Measurements from ENCODE around the gene NDUFS6. TPM values are rescaled to one million over a fixed set of nuclear protein-coding genes. Genes with fewer than 3 reads are reported as not detected.
A peak's percentile ranks its signal among the peaks of the same experiment; 100 is the strongest.
"Not testable (repeated sequence)": the region's sequence is repeated elsewhere in the genome, so short reads cannot be mapped to it uniquely, and the experiment has no call there.

Gene NDUFS6
- polyA plus RNA-seq, 3 donors from 2014 or later, result 75.8 to 96.0 (median 89.8) TPM

GRCh38 chr5:1792842-1793266 lies 8.4 kb upstream of the NDUFS6 start:
- H3K4me1 Mint-ChIP-seq, result peaks cover 23 to 41% of the 10 kb centered on the region in 2 donors
- peaks cover 0 to 8% (median 8%) of the 10 kb centered on the region in 3 donors for H3K27me3 Mint-ChIP-seq (ENCODE audit: low read depth in 3 of 3)
- peak overlapping the region; percentile 85 to 96 (median 90) for H3K27ac Mint-ChIP-seq

GRCh38 chr5:1793301-1793740 lies 7.9 kb upstream of the NDUFS6 start:
- Mint-ChIP-seq H3K27ac (peak overlapping the region; percentile 85 to 96 (median 90)), H3K4me1 (peaks cover 23 to 45% of the 10 kb centered on the region in 2 donors), H3K27me3 (ENCODE audit: low read depth in 3 of 3) (peaks cover 0 to 8% (median 8%) of the 10 kb centered on the region in 3 donors), H3K4me3 (peak overlapping the region in 2 of 5 donors; percentile 73 to 74), H3K9me3 (no peaks in the 10 kb centered on the region), H3K36me3 (peaks cover 0 to 11% (median 6%) of the 10 kb centered on the region in 3 donors)
- no peak for DNase-seq

More at GRCh38 chr5:1792842-1793266, 8.4 kb upstream of the NDUFS6 start:
- Mint-ChIP-seq H3K36me3 (peaks cover 0 to 8% (median 6%) of the 10 kb centered on the region in 3 donors), H3K9me3 (no peaks in the 10 kb centered on the region), H3K4me3 (peak overlapping the region; percentile 28 to 78 (median 73))
- peak; percentile 55 to 80 (median 65) for DNase-seq

GRCh38 chr5:1793966-1794900 lies 7.0 kb upstream of the NDUFS6 start:
- Mint-ChIP-seq H3K27ac (peak overlapping the region in 1 of 6 donors; percentile 34), H3K4me3 (no peak overlapping the region), H3K27me3 (ENCODE audit: low read depth in 3 of 3) (peaks cover 0 to 8% (median 8%) of the 10 kb centered on the region in 3 donors), H3K36me3 (peaks cover 0 to 13% (median 6%) of the 10 kb centered on the region in 3 donors), H3K4me1 (peaks cover 32 to 53% of the 10 kb centered on the region in 2 donors), H3K9me3 (no peaks in the 10 kb centered on the region)
- DNase-seq, result no peak

GRCh38 chr5:1794901-1795290 lies 6.3 kb upstream of the NDUFS6 start:
- H3K27ac Mint-ChIP-seq, result peak overlapping the region in 2 of 6 donors; percentile 10 to 34
- DNase-seq, result no peak
- peaks cover 35 to 55% of the 10 kb centered on the region in 2 donors for H3K4me1 Mint-ChIP-seq
- no peak overlapping the region for H3K4me3 Mint-ChIP-seq
- H3K36me3 Mint-ChIP-seq, result peaks cover 0 to 13% (median 6%) of the 10 kb centered on the region in 3 donors
- peaks cover 0 to 10% (median 10%) of the 10 kb centered on the region in 3 donors for H3K27me3 Mint-ChIP-seq (ENCODE audit: low read depth in 3 of 3)
- H3K9me3 Mint-ChIP-seq, result no peaks in the 10 kb centered on the region

GRCh38 chr5:1795506-1795905 lies 5.7 kb upstream of the NDUFS6 start:
- H3K9me3 Mint-ChIP-seq, result peaks cover 0 to 1% (median 0%) of the 10 kb centered on the region in 6 donors
- H3K27me3 Mint-ChIP-seq (ENCODE audit: low read depth in 3 of 3), result peaks cover 3 to 16% (median 14%) of the 10 kb centered on the region in 3 donors
- no peak overlapping the region for H3K4me3 Mint-ChIP-seq
- H3K4me1 Mint-ChIP-seq, result peaks cover 41 to 61% of the 10 kb centered on the region in 2 donors
- peaks cover 0 to 13% (median 6%) of the 10 kb centered on the region in 3 donors for H3K36me3 Mint-ChIP-seq
- DNase-seq, result no peak
- peak overlapping the region in 2 of 6 donors; percentile 5 to 33 for H3K27ac Mint-ChIP-seq

- Mint-ChIP-seq H3K27me3 (ENCODE audit: low read depth in 3 of 3) (peaks cover 3 to 19% (median 16%) of the 10 kb centered on the region in 3 donors), H3K9me3 (peaks cover 0 to 1% (median 0%) of the 10 kb centered on the region in 6 donors), H3K4me3 (no peak overlapping the region), H3K36me3 (peaks cover 0 to 13% (median 6%) of the 10 kb centered on the region in 3 donors), H3K4me1 (peaks cover 46 to 65% of the 10 kb centered on the region in 2 donors), H3K27ac (peak overlapping the region in 1 of 6 donors; percentile 60)
- no peak for DNase-seq
Observed at GRCh38 chr5:1795931-1796330, 5.3 kb upstream of the NDUFS6 start.

- Mint-ChIP-seq H3K4me3 (peak overlapping the region in 1 of 5 donors; percentile 14), H3K4me1 (peaks cover 46 to 60% of the 10 kb centered on the region in 2 donors), H3K36me3 (peaks cover 0 to 13% (median 6%) of the 10 kb centered on the region in 3 donors), H3K27ac (peak overlapping the region in 1 of 6 donors; percentile 60), H3K27me3 (ENCODE audit: low read depth in 3 of 3) (peaks cover 3 to 20% (median 16%) of the 10 kb centered on the region in 3 donors), H3K9me3 (peaks cover 0 to 1% (median 0%) of the 10 kb centered on the region in 6 donors)
- DNase-seq, result no peak
Observed at GRCh38 chr5:1796371-1797102, 4.7 kb upstream of the NDUFS6 start.

GRCh38 chr5:1797103-1797800 lies 4.0 kb upstream of the NDUFS6 start:
- Mint-ChIP-seq H3K36me3 (peaks cover 0 to 13% (median 6%) of the 10 kb centered on the region in 3 donors), H3K4me1 (peaks cover 45 to 60% of the 10 kb centered on the region in 2 donors), H3K27ac (no peak overlapping the region), H3K27me3 (ENCODE audit: low read depth in 3 of 3) (peaks cover 3 to 20% (median 16%) of the 10 kb centered on the region in 3 donors), H3K4me3 (peak overlapping the region in 2 of 5 donors; percentile 14 to 100), H3K9me3 (peaks cover 0 to 1% (median 0%) of the 10 kb centered on the region in 6 donors)
- DNase-seq, result no peak

GRCh38 chr5:1797855-1798254 lies 3.4 kb upstream of the NDUFS6 start:
- peaks cover 3 to 17% (median 12%) of the 10 kb centered on the region in 3 donors for H3K27me3 Mint-ChIP-seq (ENCODE audit: low read depth in 3 of 3)
- peaks cover 0 to 1% (median 0%) of the 10 kb centered on the region in 6 donors for H3K9me3 Mint-ChIP-seq
- H3K4me3 Mint-ChIP-seq, result peak overlapping the region in 3 of 5 donors; percentile 75 to 100 (median 97)
- H3K4me1 Mint-ChIP-seq, result peaks cover 45 to 55% of the 10 kb centered on the region in 2 donors
- DNase-seq, result no peak
- peak overlapping the region in 1 of 6 donors; percentile 7 for H3K27ac Mint-ChIP-seq
- H3K36me3 Mint-ChIP-seq, result peaks cover 0 to 13% (median 2%) of the 10 kb centered on the region in 3 donors

GRCh38 chr5:1798589-1798988 lies 2.6 kb upstream of the NDUFS6 start:
- H3K9me3 Mint-ChIP-seq, DNase-seq: not testable (repeated sequence)
- Mint-ChIP-seq H3K27ac (peak overlapping the region; percentile 44 to 97 (median 66)), H3K27me3 (ENCODE audit: low read depth in 3 of 3) (peaks cover 3 to 15% (median 8%) of the 10 kb centered on the region in 3 donors), H3K36me3 (peaks cover 0 to 15% (median 1%) of the 10 kb centered on the region in 3 donors), H3K4me1 (peaks cover 45 to 56% of the 10 kb centered on the region in 2 donors), H3K4me3 (peak overlapping the region; percentile 74 to 100 (median 92))

- no peak for DNase-seq
Observed at GRCh38 chr5:1799110-1799601, 2.1 kb upstream of the NDUFS6 start.

More at GRCh38 chr5:1799110-1799601, 2.1 kb upstream of the NDUFS6 start:
- Mint-ChIP-seq H3K27me3 (ENCODE audit: low read depth in 3 of 3) (peaks cover 3 to 15% (median 8%) of the 10 kb centered on the region in 3 donors), H3K27ac (peak overlapping the region; percentile 44 to 97 (median 74)), H3K36me3 (peaks cover 0 to 20% (median 3%) of the 10 kb centered on the region in 3 donors), H3K4me1 (peaks cover 50 to 56% of the 10 kb centered on the region in 2 donors), H3K9me3 (peaks cover 0 to 1% (median 0%) of the 10 kb centered on the region in 6 donors), H3K4me3 (peak overlapping the region; percentile 74 to 100 (median 92))

Measured in immature natural killer cell (primary cell).